Upper lobe of left lung (tissue), 4 donors: Measurements from ENCODE around the gene ANKRD11.

Source experiments
- POLR2A ChIP-seq, 4 donors: fragments of 450-650 bp; IDR thresholded peaks; one replicate each; pipeline ENCODE4 v1.5.1; 2016 to 2017; ENCODE audit warnings: antibody characterized with exemption in 4 of 4, mild to moderate bottlenecking in 2 of 4
- POLR2AphosphoS5 ChIP-seq, 2 donors: sonication (generic); formaldehyde crosslinking; IDR thresholded peaks; one replicate each; pipeline ENCODE4 v1.5.1; 2017; ENCODE audit warnings: antibody characterized with exemption in 2 of 2
- TF ChIP-seq, protein P1 (sequence below), 6 experiments: fragments of 450-650 bp in 4 of 6; fragments of 200-600 bp in 2 of 6; sonication (generic) in 2 of 6; IDR thresholded peaks; one replicate each; pipeline ENCODE4 v1.5.1; 2016 to 2019; ENCODE audit warnings: antibody characterized with exemption in 6 of 6

GRCh38 chr16:89361751-89362539 lies 128.4 kb downstream of the ANKRD11 start:
- TF ChIP-seq POLR2A (IDR thresholded peaks at IDR 0.05) (no peak), POLR2AphosphoS5 (IDR thresholded peaks at IDR 0.05) (no peak)
- TF ChIP-seq, protein P1, sequence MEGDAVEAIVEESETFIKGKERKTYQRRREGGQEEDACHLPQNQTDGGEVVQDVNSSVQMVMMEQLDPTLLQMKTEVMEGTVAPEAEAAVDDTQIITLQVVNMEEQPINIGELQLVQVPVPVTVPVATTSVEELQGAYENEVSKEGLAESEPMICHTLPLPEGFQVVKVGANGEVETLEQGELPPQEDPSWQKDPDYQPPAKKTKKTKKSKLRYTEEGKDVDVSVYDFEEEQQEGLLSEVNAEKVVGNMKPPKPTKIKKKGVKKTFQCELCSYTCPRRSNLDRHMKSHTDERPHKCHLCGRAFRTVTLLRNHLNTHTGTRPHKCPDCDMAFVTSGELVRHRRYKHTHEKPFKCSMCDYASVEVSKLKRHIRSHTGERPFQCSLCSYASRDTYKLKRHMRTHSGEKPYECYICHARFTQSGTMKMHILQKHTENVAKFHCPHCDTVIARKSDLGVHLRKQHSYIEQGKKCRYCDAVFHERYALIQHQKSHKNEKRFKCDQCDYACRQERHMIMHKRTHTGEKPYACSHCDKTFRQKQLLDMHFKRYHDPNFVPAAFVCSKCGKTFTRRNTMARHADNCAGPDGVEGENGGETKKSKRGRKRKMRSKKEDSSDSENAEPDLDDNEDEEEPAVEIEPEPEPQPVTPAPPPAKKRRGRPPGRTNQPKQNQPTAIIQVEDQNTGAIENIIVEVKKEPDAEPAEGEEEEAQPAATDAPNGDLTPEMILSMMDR (IDR thresholded peaks at IDR 0.05), result no peak
